ENCODE results near the gene KCNK4.
"Not testable (repeated sequence)": the region's sequence is repeated elsewhere in the genome, so short reads cannot be mapped to it uniquely, and the experiment has no call there.

KCNK4 gene
- total RNA-seq = 0 to 0.19 (median 0) reads per million in 9 experiments

- Mint-ChIP-seq H3K27me3 (peaks cover 41 to 54% of the 10 kb centered on the region in 2 donors), H3K9me3 (no peaks in the 10 kb centered on the region), H3K4me1 (ENCODE audit: low read depth in 2 of 2) (peaks cover 7 to 13% of the 10 kb centered on the region in 2 donors), H3K27ac (no peak within 1 kb of the TSS), H3K36me3 (ENCODE audit: insufficient read depth) (peaks cover 21% of the 10 kb centered on the region), H3K4me3 (peak within 1 kb of the TSS; percentile 73 to 74)
- DNase-seq (no peak), ATAC-seq (replicated peaks) (no peak)
Observed at GRCh38 chr11:64291262-64291751, at the start of gene KCNK4. KCNK4 (plus strand) TSS chr11:64291302; CDS start chr11:64293019, 1,717 bp downstream.

GRCh38 chr11:64241491-64242374 is 49.4 kb upstream of the KCNK4 start:
- Mint-ChIP-seq H3K4me3 (peak overlapping the region; percentile 87), H3K4me1 (ENCODE audit: low read depth in 2 of 2) (peaks cover 32 to 38% of the 10 kb centered on the region in 2 donors), H3K27me3 (no peaks in the 10 kb centered on the region), H3K27ac (peak overlapping the region; percentile 100), H3K9me3 (no peaks in the 10 kb centered on the region), H3K36me3 (ENCODE audit: insufficient read depth) (peaks cover 25% of the 10 kb centered on the region)
- peak; percentile 0 for ATAC-seq (replicated peaks)
- DNase-seq = peak in 1 of 3 experiments; percentile 28

- no peaks in the 10 kb centered on the region for H3K9me3 Mint-ChIP-seq
Observed at GRCh38 chr11:64243236-64243854, 47.8 kb upstream of the KCNK4 start.

GRCh38 chr11:64244107-64244506 is 47.0 kb upstream of the KCNK4 start:
- Mint-ChIP-seq H3K27ac (peak overlapping the region in 1 of 2 donors; percentile 49), H3K4me1 (ENCODE audit: low read depth in 2 of 2) (peaks cover 38 to 40% of the 10 kb centered on the region in 2 donors), H3K36me3 (ENCODE audit: insufficient read depth) (peaks cover 30% of the 10 kb centered on the region)

More at GRCh38 chr11:64243236-64243854, 47.8 kb upstream of the KCNK4 start:
- DNase-seq = no peak
- peak overlapping the region; percentile 87 for H3K4me3 Mint-ChIP-seq
- no peak for ATAC-seq (replicated peaks)
- H3K4me1 Mint-ChIP-seq (ENCODE audit: low read depth in 2 of 2) = peaks cover 38 to 40% of the 10 kb centered on the region in 2 donors
- H3K27me3 Mint-ChIP-seq = no peaks in the 10 kb centered on the region
- peak overlapping the region; percentile 16 to 49 for H3K27ac Mint-ChIP-seq
- peaks cover 30% of the 10 kb centered on the region for H3K36me3 Mint-ChIP-seq (ENCODE audit: insufficient read depth)

GRCh38 chr11:64244966-64245365 is 46.1 kb upstream of the KCNK4 start:
- Mint-ChIP-seq H3K4me3 (peak overlapping the region; percentile 87), H3K27ac (peak overlapping the region; percentile 90 to 96), H3K4me1 (ENCODE audit: low read depth in 2 of 2) (peaks cover 35 to 37% of the 10 kb centered on the region in 2 donors), H3K9me3 (no peaks in the 10 kb centered on the region), H3K27me3 (no peaks in the 10 kb centered on the region), H3K36me3 (ENCODE audit: insufficient read depth) (peaks cover 27% of the 10 kb centered on the region)
- DNase-seq = no peak
- ATAC-seq (replicated peaks) = no peak

More at GRCh38 chr11:64244107-64244506, 47.0 kb upstream of the KCNK4 start:
- ATAC-seq (replicated peaks) (no peak), DNase-seq (no peak)
- Mint-ChIP-seq H3K27me3 (no peaks in the 10 kb centered on the region), H3K9me3 (no peaks in the 10 kb centered on the region), H3K4me3 (peak overlapping the region; percentile 87)

- Mint-ChIP-seq H3K4me1 (ENCODE audit: low read depth in 2 of 2) (peaks cover 31 to 35% of the 10 kb centered on the region in 2 donors), H3K9me3 (no peaks in the 10 kb centered on the region), H3K27me3 (no peaks in the 10 kb centered on the region), H3K36me3 (ENCODE audit: insufficient read depth) (peaks cover 24% of the 10 kb centered on the region), H3K4me3 (peak overlapping the region; percentile 87), H3K27ac (peak overlapping the region; percentile 90 to 96)
- peak; percentile 7 for ATAC-seq (replicated peaks)
- DNase-seq = peak; percentile 57 to 58 (median 58)
Observed at GRCh38 chr11:64245401-64245796, 45.7 kb upstream of the KCNK4 start.

- Mint-ChIP-seq H3K27me3 (no peaks in the 10 kb centered on the region), H3K4me1 (ENCODE audit: low read depth in 2 of 2) (peaks cover 27 to 33% of the 10 kb centered on the region in 2 donors), H3K9me3 (no peaks in the 10 kb centered on the region), H3K27ac (peak overlapping the region; percentile 90 to 96), H3K36me3 (ENCODE audit: insufficient read depth) (peaks cover 18% of the 10 kb centered on the region), H3K4me3 (peak overlapping the region; percentile 87)
- ATAC-seq (replicated peaks) (peak; percentile 5), DNase-seq (peak; percentile 53 to 64 (median 59))
Observed at GRCh38 chr11:64245797-64246620, 45.1 kb upstream of the KCNK4 start.

- not testable (repeated sequence) for H3K27me3 Mint-ChIP-seq, H3K9me3 Mint-ChIP-seq, DNase-seq
- Mint-ChIP-seq H3K4me1 (ENCODE audit: low read depth in 2 of 2) (peaks cover 24 to 33% of the 10 kb centered on the region in 2 donors), H3K27ac (peak overlapping the region; percentile 88 to 90), H3K4me3 (peak overlapping the region; percentile 86 to 89), H3K36me3 (ENCODE audit: insufficient read depth) (peaks cover 12% of the 10 kb centered on the region)
- peak; percentile 11 for ATAC-seq (replicated peaks)
Observed at GRCh38 chr11:64246621-64246870, 44.6 kb upstream of the KCNK4 start.

GRCh38 chr11:64246871-64247728 is 44.0 kb upstream of the KCNK4 start, which contains the start of gene PPP1R14B:
PPP1R14B (minus strand) TSS chr11:64246943; CDS start chr11:64246673, 270 bp downstream.
- Mint-ChIP-seq H3K4me1 (ENCODE audit: low read depth in 2 of 2) (peaks cover 28 to 37% of the 10 kb centered on the region in 2 donors), H3K4me3 (peak within 1 kb of the TSS; percentile 87 to 89), H3K36me3 (ENCODE audit: insufficient read depth) (peaks cover 14% of the 10 kb centered on the region), H3K9me3 (no peaks in the 10 kb centered on the region), H3K27ac (peak within 1 kb of the TSS; percentile 90 to 96), H3K27me3 (no peaks in the 10 kb centered on the region)
- peak; percentile 57 for ATAC-seq (replicated peaks)
- peak; percentile 64 to 72 (median 68) for DNase-seq

- Mint-ChIP-seq H3K27ac (no peak overlapping the region), H3K36me3 (ENCODE audit: insufficient read depth) (peaks cover 18% of the 10 kb centered on the region), H3K9me3 (no peaks in the 10 kb centered on the region), H3K27me3 (no peaks in the 10 kb centered on the region), H3K4me3 (peak overlapping the region; percentile 86 to 89), H3K4me1 (ENCODE audit: low read depth in 2 of 2) (peaks cover 30 to 32% of the 10 kb centered on the region in 2 donors)
- no peak for DNase-seq
- no peak for ATAC-seq (replicated peaks)
Observed at GRCh38 chr11:64247729-64248531, 43.2 kb upstream of the KCNK4 start.

- DNase-seq = no peak
- peak overlapping the region in 1 of 2 donors; percentile 89 for H3K4me3 Mint-ChIP-seq
- peaks cover 24 to 29% of the 10 kb centered on the region in 2 donors for H3K4me1 Mint-ChIP-seq (ENCODE audit: low read depth in 2 of 2)
- no peaks in the 10 kb centered on the region for H3K27me3 Mint-ChIP-seq
- peaks cover 18% of the 10 kb centered on the region for H3K36me3 Mint-ChIP-seq (ENCODE audit: insufficient read depth)
- ATAC-seq (replicated peaks) = no peak
- H3K9me3 Mint-ChIP-seq = no peaks in the 10 kb centered on the region
- H3K27ac Mint-ChIP-seq = no peak overlapping the region
Observed at GRCh38 chr11:64248578-64248977, 42.5 kb upstream of the KCNK4 start.

All from effector memory CD8-positive, alpha-beta T cell (primary cell).